Activated CD8-positive, alpha-beta memory T cell treated with anti-CD3 and anti-CD28 coated beads, Interleukin-2, amount 50 U/mL, for 48 hours (primary cell): Measurements from ENCODE around the gene SLC49A3.
A peak's percentile ranks its signal among the peaks of the same experiment; 100 is the strongest.
"Not testable (repeated sequence)": the region's sequence is repeated elsewhere in the genome, so short reads cannot be mapped to it uniquely, and the experiment has no call there.

Experiments used
- DNase-seq: peaks from one replicate; pipeline ENCODE4 v3.0.0-alpha.2; 2020

Gene SLC49A3

GRCh38 chr4:680091-680490, 8.9 kb downstream of the SLC49A3 start:
- no peak for DNase-seq

- DNase-seq = no peak
Observed at GRCh38 chr4:679629-680028, 9.3 kb downstream of the SLC49A3 start.

GRCh38 chr4:679104-679481, 9.9 kb downstream of the SLC49A3 start:
- DNase-seq = no peak

GRCh38 chr4:678331-679103, 10.4 kb downstream of the SLC49A3 start:
- DNase-seq = no peak

- no peak for DNase-seq
Observed at GRCh38 chr4:677431-678293, 11.3 kb downstream of the SLC49A3 start.

- DNase-seq = no peak
Observed at GRCh38 chr4:676871-677235, 12.1 kb downstream of the SLC49A3 start.

- no peak for DNase-seq
Observed at GRCh38 chr4:675980-676870, 12.7 kb downstream of the SLC49A3 start.

- DNase-seq = peak; percentile 74
Observed at GRCh38 chr4:675036-675882, 13.7 kb downstream of the SLC49A3 start.

- peak; percentile 100 for DNase-seq
Observed at GRCh38 chr4:674172-675035, 14.5 kb downstream of the SLC49A3 start, which contains the start of the genes ATP5ME and MYL5. Gene ATP5ME (minus strand): TSS chr4:674276. CDS start chr4:674247, 29 bp downstream. Gene MYL5 (plus strand): TSS chr4:674542. CDS start chr4:678027, 3,485 bp downstream.

GRCh38 chr4:673349-674091, 15.4 kb downstream of the SLC49A3 start:
- DNase-seq = no peak

GRCh38 chr4:671769-672168, 17.2 kb downstream of the SLC49A3 start:
- DNase-seq = no peak

- DNase-seq = not testable (repeated sequence)
Observed at GRCh38 chr4:669806-670559, 19.0 kb downstream of the SLC49A3 start.

- DNase-seq = not testable (repeated sequence)
Observed at GRCh38 chr4:668219-668618, 20.7 kb downstream of the SLC49A3 start.

- no peak for DNase-seq
Observed at GRCh38 chr4:667545-667925, 21.4 kb downstream of the SLC49A3 start.

GRCh38 chr4:666822-667544, 22.0 kb downstream of the SLC49A3 start:
- no peak for DNase-seq

- no peak for DNase-seq
Observed at GRCh38 chr4:666436-666810, 22.5 kb downstream of the SLC49A3 start.

- no peak for DNase-seq
Observed at GRCh38 chr4:665751-666435, 23.1 kb downstream of the SLC49A3 start.

GRCh38 chr4:665381-665750, 23.6 kb downstream of the SLC49A3 start:
- DNase-seq = no peak
